ENCODE data around the gene MX2.

The MX2 gene

DNA sequence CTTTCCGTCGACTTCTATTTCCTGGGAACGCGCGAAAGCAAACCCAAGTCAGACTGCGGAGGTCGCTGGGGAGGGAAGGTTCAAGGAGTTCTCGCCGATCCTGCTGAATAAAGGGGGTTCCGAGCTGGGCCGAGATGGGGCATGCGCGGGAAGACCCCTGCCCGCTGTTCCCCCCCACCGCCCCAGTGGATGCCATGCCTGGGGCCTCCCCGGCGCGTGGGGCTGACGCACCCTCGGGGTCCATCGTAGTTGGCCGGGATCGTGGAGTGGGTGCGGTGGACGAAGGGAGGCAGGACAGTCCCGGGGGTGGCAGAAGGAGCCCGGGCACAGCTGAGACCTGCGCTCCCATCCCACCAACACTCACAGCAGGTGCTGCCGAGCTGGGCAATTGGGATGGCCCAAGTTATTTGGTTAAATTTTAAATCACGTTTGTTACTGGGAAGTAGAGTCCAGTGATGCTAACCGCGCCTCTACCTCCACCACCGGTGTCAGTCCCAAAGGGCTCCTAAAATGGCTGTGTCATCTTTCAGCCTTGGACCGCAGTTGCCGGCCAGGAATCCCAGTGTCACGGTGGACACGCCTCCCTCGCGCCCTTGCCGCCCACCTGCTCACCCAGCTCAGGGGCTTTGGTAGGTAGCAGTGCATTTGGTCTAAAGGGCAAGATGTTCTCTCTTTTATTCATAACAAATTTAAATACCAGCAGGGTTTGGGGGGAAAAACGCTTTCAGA lies 65.0 kb downstream of the MX2 start:
- H3K4me3 ChIP-seq (ENCODE audit: low read length), result peak overlapping the region; percentile 52
- TF ChIP-seq, protein P1, sequence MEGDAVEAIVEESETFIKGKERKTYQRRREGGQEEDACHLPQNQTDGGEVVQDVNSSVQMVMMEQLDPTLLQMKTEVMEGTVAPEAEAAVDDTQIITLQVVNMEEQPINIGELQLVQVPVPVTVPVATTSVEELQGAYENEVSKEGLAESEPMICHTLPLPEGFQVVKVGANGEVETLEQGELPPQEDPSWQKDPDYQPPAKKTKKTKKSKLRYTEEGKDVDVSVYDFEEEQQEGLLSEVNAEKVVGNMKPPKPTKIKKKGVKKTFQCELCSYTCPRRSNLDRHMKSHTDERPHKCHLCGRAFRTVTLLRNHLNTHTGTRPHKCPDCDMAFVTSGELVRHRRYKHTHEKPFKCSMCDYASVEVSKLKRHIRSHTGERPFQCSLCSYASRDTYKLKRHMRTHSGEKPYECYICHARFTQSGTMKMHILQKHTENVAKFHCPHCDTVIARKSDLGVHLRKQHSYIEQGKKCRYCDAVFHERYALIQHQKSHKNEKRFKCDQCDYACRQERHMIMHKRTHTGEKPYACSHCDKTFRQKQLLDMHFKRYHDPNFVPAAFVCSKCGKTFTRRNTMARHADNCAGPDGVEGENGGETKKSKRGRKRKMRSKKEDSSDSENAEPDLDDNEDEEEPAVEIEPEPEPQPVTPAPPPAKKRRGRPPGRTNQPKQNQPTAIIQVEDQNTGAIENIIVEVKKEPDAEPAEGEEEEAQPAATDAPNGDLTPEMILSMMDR (IDR thresholded peaks at IDR 0.05; ENCODE audit: insufficient read depth, low read depth, low read length, missing control alignments), result no peak
- no peak for DNase-seq (ENCODE audit: low read depth)

DNA sequence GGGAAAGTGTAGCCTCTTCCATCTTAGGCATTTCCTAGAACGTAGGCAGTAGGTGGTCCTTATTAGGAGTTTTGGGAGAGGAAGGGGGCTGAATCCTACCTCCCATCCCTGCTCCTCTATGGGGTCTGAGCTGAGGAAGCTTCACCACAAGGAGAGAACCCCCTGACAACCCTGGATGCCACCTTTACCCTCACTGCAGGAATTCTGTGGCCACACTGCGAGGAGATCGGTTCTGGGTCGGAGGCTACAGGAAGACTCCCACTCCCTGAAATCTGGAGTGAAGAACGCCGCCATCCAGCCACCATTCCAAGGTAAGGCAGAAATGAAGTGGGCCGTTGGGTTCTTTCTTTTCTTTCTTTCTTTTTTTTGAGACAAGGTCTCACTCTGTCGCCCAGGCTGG lies 65.7 kb downstream of the MX2 start:
- TF ChIP-seq, protein P1 (IDR thresholded peaks at IDR 0.05; ENCODE audit: insufficient read depth, low read depth, low read length, missing control alignments), result no peak
- no peak for DNase-seq (ENCODE audit: low read depth)
- no peak overlapping the region for H3K4me3 ChIP-seq (ENCODE audit: low read length)

DNA sequence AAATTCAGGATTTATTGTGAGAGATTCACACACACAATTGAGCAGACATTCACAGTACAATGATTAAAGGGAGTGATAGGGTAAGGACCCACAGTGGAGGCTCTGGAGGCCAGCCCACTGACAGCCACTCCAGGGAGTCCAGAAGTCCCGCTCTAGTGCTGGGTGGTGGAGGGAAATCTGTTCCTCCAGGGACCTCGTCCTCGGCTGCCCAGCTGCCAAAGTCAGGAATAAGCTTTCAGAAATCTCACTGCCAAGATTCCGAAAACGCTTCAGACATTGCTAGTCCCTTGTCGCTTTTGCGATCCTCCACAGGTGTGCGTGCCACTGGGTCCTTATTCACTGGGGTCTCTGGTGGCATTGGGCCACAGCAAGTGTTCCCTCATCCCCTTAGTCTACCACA lies 66.5 kb downstream of the MX2 start:
- TF ChIP-seq, protein P1 (IDR thresholded peaks at IDR 0.05; ENCODE audit: insufficient read depth, low read depth, low read length, missing control alignments), result no peak
- H3K4me3 ChIP-seq (ENCODE audit: low read length), result no peak overlapping the region
- no peak for DNase-seq (ENCODE audit: low read depth)

DNA sequence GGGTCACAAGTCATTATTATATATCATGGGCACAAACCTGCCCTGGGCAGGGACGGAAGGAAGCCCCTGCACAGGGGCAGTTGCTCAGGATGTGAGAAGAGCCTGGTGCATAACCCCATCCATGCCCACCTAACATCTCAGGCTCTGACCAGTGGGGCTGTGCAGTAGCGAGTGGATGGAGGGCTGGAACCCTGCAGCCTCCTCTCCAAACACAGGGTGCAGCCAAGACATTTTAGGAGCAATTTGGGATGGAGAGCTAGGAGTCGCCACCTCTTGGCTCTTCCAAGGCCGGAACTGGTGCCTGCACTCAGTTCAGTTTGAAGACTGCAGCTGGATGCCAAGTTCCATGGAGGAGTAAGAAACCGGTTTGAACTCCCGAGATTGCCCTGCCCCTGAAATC lies 67.0 kb downstream of the MX2 start:
- H3K4me3 ChIP-seq (ENCODE audit: low read length), result no peak overlapping the region
- TF ChIP-seq, protein P1 (IDR thresholded peaks at IDR 0.05; ENCODE audit: insufficient read depth, low read depth, low read length, missing control alignments), result no peak
- DNase-seq (ENCODE audit: low read depth), result no peak

DNA sequence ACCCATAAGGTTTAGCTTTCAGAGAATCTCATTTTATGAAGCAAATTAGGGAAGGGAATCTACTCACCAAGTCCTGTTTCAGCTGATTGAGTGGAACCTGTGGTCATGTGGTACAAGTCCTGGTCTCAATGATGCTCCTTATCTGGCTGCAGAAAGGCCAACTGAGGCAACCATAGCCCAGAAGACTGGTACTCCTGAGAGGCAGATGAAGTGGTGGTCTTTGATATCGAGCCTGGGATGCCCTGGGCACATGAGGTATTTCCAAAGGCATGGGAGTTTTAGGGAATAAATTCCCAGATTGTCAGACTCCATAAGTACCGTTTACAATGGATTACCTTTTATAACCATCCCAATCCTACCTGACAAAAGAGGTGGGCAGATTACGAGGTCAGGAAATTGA lies 67.5 kb downstream of the MX2 start:
- DNase-seq (ENCODE audit: low read depth), result no peak
- H3K4me3 ChIP-seq (ENCODE audit: low read length), result no peak overlapping the region
- TF ChIP-seq, protein P1 (IDR thresholded peaks at IDR 0.05; ENCODE audit: insufficient read depth, low read depth, low read length, missing control alignments), result no peak

DNA sequence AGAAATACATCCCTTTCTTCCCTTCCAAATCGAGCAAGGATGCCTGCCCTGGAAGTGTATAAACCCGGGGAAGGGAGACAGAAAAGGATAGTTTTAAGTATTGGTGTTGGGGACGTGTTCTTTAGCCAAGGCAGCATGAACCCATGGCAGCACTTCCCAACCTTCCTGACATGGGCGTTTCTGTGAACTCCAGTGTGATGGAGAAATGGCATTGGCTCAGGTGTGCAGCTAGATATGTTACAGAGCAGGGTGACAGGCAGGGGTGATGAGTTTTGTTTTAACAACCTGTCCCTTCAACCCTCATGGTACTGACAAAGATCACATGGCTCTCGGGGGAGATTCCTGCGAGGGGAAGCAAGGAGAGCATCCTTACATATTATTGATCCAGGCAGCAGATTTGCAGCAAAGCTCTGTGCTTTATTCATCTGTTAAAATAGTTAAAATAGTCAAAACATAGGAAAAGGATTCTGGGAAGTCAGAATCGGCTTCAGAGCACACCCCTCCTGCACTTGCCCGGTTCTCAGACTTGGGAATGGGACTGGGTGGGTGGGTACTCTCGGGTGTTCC lies 68.2 kb downstream of the MX2 start:
- H3K4me3 ChIP-seq (ENCODE audit: low read length), result no peak overlapping the region
- no peak for DNase-seq (ENCODE audit: low read depth)
- TF ChIP-seq, protein P1 (IDR thresholded peaks at IDR 0.05; ENCODE audit: insufficient read depth, low read depth, low read length, missing control alignments), result no peak

Measured in epithelial cell of esophagus (primary cell).